Activated naive CD4-positive, alpha-beta T cell treated with anti-CD3 and anti-CD28 coated beads for 36 hours (primary cell): ENCODE results near the gene ZNF444. TPM values are rescaled to one million over a fixed set of nuclear protein-coding genes. Genes with fewer than 3 reads are reported as not detected.
"Not testable (repeated sequence)": the region's sequence is repeated elsewhere in the genome, so short reads cannot be mapped to it uniquely, and the experiment has no call there.

ENCODE experiments used
- CTCF ChIA-PET: fragments of 350-600 bp; sonication (Branson Sonifier 250); formaldehyde crosslinking; loops from one replicate; lab custom pipeline; 2021; ENCODE audit warnings: antibody characterized with exemption; lab: Charles Lee
- DNase-seq: peaks from one replicate; pipeline ENCODE4 v3.0.0-alpha.2; 2020
- H3K27ac Mint-ChIP-seq: one replicate; pipeline ENCODE4 v1.8.0; 2021; ENCODE audit warnings: mild to moderate bottlenecking, mixed read lengths
- H3K27me3 Mint-ChIP-seq: one replicate; pipeline ENCODE4 v1.8.0; 2021; ENCODE audit warnings: low read depth, mixed read lengths
- H3K36me3 Mint-ChIP-seq: one replicate; pipeline ENCODE4 v1.8.0; 2021; ENCODE audit warnings: low read depth, mixed read lengths
- H3K4me1 Mint-ChIP-seq: one replicate; pipeline ENCODE4 v1.8.0; 2021; ENCODE audit warnings: low read depth, mixed read lengths
- H3K4me3 Mint-ChIP-seq: one replicate; pipeline ENCODE4 v1.8.0; 2021; ENCODE audit warnings: mild to moderate bottlenecking, moderate library complexity, mixed read lengths
- H3K9me3 Mint-ChIP-seq: one replicate; pipeline ENCODE4 v1.8.0; 2021; ENCODE audit warnings: mixed read lengths
- intact Hi-C: fragments of 100-400 bp; cut with micrococcal nuclease; formaldehyde crosslinking; loops from one replicate; pipeline ENCODE4 v1.15.1; 2023
- total RNA-seq, 2 experiments: library from RNA; stranded (reverse); gene quantifications; one replicate each; pipeline ENCODE4 v1.2.3, GENCODE V29; 2021

The ZNF444 gene
- total RNA-seq, 2 experiments from 2014 or later: 17.8 to 21.4 TPM

DNA sequence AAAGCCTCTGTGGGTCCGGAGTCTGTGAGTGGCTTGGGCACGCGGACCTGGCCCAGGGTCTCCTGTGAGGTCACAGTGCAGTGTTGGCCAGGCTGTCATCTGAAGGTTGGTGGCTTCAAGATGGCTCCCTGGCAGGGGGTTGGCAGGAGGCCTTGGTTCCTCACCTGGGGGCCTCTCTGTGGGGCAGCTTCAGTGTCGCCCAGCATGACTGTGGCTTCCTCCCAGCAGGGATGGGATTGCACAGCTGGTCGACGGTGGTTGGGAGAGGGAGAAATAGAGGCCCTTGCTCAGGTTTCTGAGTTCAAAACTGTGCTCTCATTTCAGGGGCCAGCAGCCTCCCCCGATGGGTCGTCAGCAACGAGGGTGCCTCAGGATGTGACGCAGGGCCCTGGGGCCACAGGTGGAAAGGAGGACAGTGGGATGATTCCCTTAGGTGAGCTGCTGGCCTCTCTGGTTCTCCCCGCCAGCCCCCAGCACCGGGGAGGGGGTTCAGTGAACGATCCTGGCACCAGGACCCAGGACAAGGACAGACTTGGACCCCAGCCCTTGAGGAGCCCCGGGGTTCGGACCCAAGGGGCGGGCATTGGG lies 17.2 kb downstream of the ZNF444 start:
- no peaks in the 10 kb centered on the region for H3K9me3 Mint-ChIP-seq
- no peaks in the 10 kb centered on the region for H3K27me3 Mint-ChIP-seq
- intact Hi-C loops: no loop called here
- no peak for DNase-seq
- peaks cover 10% of the 10 kb centered on the region for H3K4me1 Mint-ChIP-seq
- CTCF ChIA-PET: no interaction called here
- peaks cover 27% of the 10 kb centered on the region for H3K36me3 Mint-ChIP-seq
- no peak overlapping the region for H3K27ac Mint-ChIP-seq
- H3K4me3 Mint-ChIP-seq: no peak overlapping the region

DNA sequence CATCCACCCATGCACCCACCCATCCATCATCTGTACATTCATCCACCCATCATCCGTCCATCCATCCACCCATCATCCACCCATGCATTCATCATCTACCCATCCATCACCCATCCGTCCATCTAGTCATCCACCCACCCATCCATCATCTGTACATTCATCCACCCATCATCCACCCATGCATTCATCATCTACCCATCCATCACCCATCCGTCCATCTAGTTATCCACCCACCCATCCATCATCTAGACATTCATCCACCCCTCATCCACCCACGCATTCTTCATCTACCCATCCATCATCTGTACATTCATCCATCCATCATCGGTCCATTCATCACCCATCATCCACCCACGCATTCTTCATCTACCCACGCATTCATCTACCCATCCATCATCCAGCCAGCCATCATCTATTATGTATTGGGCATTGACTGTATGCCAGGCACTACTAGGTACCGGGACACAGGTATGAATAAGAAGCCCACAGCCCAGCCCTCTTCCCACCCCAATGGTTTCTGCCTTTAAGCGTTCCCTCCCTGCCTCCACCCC lies 18.0 kb downstream of the ZNF444 start:
- peaks cover 8% of the 10 kb centered on the region for H3K4me1 Mint-ChIP-seq
- no peak overlapping the region for H3K4me3 Mint-ChIP-seq
- H3K36me3 Mint-ChIP-seq: peaks cover 21% of the 10 kb centered on the region
- CTCF ChIA-PET: no interaction called here
- no peak overlapping the region for H3K27ac Mint-ChIP-seq
- H3K9me3 Mint-ChIP-seq: no peaks in the 10 kb centered on the region
- no peak for DNase-seq
- intact Hi-C loops: no loop called here
- no peaks in the 10 kb centered on the region for H3K27me3 Mint-ChIP-seq

DNA sequence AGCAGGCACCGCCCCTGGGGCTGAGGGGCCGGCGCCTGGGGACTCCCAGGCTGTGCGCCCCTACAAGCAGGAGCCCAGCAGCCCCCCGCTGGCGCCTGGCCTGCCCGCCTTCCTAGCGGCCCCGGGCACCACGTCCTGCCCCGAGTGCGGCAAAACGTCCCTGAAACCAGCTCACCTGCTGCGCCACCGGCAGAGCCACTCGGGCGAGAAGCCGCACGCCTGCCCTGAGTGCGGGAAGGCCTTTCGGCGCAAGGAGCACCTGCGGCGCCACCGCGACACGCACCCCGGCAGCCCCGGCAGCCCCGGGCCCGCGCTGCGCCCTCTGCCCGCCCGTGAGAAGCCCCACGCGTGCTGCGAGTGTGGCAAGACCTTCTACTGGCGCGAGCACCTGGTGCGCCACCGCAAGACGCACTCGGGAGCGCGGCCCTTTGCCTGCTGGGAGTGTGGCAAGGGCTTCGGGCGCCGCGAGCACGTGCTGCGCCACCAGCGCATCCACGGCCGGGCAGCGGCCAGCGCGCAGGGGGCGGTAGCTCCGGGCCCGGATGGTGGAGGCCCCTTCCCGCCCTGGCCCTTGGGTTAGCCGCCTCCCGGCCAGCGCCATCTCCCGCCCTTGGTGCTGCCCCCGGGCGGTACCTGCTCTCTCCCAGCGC lies 18.7 kb downstream of the ZNF444 start:
- peaks cover 8% of the 10 kb centered on the region for H3K4me1 Mint-ChIP-seq
- peaks cover 1% of the 10 kb centered on the region for H3K27me3 Mint-ChIP-seq
- DNase-seq: no peak
- H3K36me3 Mint-ChIP-seq: peaks cover 21% of the 10 kb centered on the region
- CTCF ChIA-PET: no interaction called here
- H3K9me3 Mint-ChIP-seq: no peaks in the 10 kb centered on the region
- no peak overlapping the region for H3K4me3 Mint-ChIP-seq
- no peak overlapping the region for H3K27ac Mint-ChIP-seq
- intact Hi-C loops: no loop called here

DNA sequence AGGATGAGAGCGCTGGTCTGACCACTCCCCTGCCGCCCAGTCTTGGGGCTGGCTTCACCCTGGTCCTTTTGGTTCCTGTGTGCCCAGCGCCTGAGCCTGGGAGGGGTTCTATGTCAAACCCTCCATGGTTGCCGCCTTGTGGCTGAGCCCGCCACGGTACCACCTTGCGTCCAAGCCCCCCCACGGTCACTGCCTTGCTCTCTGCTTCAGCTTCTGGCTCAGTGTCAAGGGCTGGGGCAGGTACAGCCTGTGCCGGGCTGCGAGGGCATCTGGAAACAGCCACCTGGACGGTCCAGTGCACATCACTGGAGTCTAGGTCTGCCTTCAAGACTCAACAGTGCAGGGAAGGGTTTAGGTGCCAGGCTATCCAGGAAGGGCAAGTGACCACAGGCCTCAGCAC lies 20.4 kb downstream of the ZNF444 start:
- peak overlapping the region; percentile 65 for H3K27ac Mint-ChIP-seq
- peaks cover 14% of the 10 kb centered on the region for H3K36me3 Mint-ChIP-seq
- peaks cover 3% of the 10 kb centered on the region for H3K27me3 Mint-ChIP-seq
- CTCF ChIA-PET: no interaction called here
- DNase-seq: no peak
- intact Hi-C loops: no loop called here
- H3K4me3 Mint-ChIP-seq: no peak overlapping the region
- peaks cover 8% of the 10 kb centered on the region for H3K4me1 Mint-ChIP-seq
- H3K9me3 Mint-ChIP-seq: no peaks in the 10 kb centered on the region

DNA sequence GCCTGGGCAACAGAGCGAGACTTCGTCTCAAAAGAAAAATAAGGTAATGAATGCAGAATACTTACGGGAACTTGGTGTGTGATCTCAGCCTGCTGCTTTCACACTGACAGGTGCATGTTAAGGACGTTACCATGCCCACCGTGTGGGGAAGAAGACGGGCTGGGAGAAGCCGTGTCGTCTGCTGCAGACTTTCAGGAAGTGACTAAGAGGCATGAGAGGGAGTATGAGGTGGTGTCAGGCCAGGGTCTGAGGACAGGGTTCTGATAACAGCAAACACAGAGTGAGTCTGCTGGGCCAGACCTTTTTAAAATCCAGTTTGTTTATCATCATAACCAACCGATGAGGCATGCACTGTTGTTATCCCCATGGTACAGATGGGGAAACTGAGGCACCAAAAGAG lies 21.2 kb downstream of the ZNF444 start:
- DNase-seq: peak; percentile 74
- intact Hi-C loops: loop anchor here (2.0 kb wide), 1 partner anchor 21 kb away; the partner anchor contains the start of gene ZNF444
- Mint-ChIP-seq H3K27ac (peak overlapping the region; percentile 65), H3K4me1 (peaks cover 8% of the 10 kb centered on the region), H3K9me3 (no peaks in the 10 kb centered on the region), H3K36me3 (peaks cover 14% of the 10 kb centered on the region), H3K4me3 (no peak overlapping the region), H3K27me3 (peaks cover 3% of the 10 kb centered on the region)
- CTCF ChIA-PET: no interaction called here

DNA sequence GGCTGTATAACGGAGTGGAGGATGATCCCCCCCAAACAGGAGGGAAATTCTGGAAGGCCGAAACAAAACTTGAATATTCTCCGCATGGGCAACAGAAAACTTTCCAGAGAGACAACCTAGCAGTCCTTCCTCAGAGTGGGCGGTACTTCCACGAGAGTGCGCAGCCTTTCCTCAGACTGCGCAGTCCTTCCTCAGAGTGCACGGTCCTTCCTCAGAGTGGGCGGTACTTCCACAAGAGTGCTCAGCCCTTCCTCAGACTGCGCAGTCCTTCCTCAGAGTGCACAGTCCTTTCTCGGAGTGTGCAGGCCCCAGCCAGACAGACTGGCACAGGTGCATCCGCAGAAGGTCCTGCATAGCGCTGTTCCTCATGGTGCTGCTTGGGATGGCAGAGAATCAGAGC lies 22.0 kb downstream of the ZNF444 start:
- Mint-ChIP-seq H3K27me3 (peaks cover 3% of the 10 kb centered on the region), H3K27ac (no peak overlapping the region), H3K9me3 (no peaks in the 10 kb centered on the region), H3K4me3 (no peak overlapping the region), H3K4me1 (peaks cover 8% of the 10 kb centered on the region), H3K36me3 (peaks cover 12% of the 10 kb centered on the region)
- CTCF ChIA-PET: interaction anchor here (0.6 kb wide), 1 partner anchor 1605 kb away, joined by 4 read pairs; no protein-coding TSS in a partner anchor
- no peak for DNase-seq
- intact Hi-C loops: loop anchor here (2.0 kb wide), 1 partner anchor 22 kb away; the partner anchor contains the start of gene ZNF444

DNA sequence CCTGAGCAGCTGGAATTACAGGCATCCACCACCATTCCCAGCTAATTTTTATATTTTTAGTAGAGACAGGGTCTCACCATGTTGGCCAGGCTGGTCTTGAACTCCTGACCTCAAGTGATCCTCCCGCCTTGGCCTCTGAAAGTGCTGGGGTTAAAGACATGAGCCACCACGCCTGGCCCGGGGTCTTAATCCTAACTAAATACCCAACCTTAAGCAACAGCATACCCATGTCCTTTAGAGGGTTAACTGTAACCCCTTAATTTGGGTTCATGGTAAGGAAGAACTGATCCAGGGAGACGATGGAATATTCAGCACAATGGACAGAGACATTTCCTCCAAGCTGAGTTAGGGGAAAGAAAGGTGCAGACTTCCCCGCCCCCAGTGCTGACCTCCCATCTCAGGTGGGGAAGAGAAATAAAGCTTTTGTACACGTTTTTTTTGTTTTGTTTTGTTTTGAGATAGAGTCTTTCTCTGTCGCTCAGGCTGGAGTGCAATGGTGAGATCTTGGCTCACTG lies 26.0 kb downstream of the ZNF444 start:
- Mint-ChIP-seq H3K36me3 (peaks cover under 1% of the 10 kb centered on the region), H3K4me1 (peaks cover 8% of the 10 kb centered on the region), H3K27ac (no peak overlapping the region), H3K4me3 (no peak overlapping the region), H3K27me3 (peaks cover 3% of the 10 kb centered on the region), H3K9me3 (no peaks in the 10 kb centered on the region)
- CTCF ChIA-PET: interaction anchor here (2.1 kb wide), 1 partner anchor 86 kb away, joined by 6 read pairs; no protein-coding TSS in a partner anchor
- intact Hi-C loops: no loop called here
- no peak for DNase-seq

DNA sequence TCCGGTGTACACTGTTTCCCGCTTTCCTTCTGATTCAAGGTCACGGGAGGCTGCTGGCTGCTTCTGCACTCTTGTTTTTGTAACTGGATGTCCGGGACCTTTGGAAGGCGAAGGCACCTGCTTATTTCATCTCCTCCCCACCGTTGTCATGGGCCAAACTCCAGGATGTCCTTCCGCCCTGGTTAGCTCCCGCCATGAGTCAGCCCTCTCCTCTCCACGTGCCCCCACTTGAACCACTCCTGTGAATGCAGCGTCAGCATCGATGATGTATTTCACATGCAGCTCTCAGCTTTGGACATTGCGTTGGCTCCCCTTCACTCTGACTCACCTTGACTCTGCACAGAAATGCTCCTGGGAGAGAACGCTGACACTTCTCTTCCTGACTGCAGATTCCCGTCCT lies 29.2 kb downstream of the ZNF444 start:
- no peak for DNase-seq
- CTCF ChIA-PET: interaction anchor here (0.5 to 1.3 kb wide), 3 partner anchors 13 to 94 kb away, joined by 3 to 4 read pairs (median 3); no protein-coding TSS in a partner anchor
- H3K4me1 Mint-ChIP-seq: peaks cover 3% of the 10 kb centered on the region
- H3K27me3 Mint-ChIP-seq: peaks cover 3% of the 10 kb centered on the region
- no peak overlapping the region for H3K4me3 Mint-ChIP-seq
- no peaks in the 10 kb centered on the region for H3K9me3 Mint-ChIP-seq
- intact Hi-C loops: no loop called here
- H3K27ac Mint-ChIP-seq: no peak overlapping the region
- H3K36me3 Mint-ChIP-seq: no peaks in the 10 kb centered on the region

DNA sequence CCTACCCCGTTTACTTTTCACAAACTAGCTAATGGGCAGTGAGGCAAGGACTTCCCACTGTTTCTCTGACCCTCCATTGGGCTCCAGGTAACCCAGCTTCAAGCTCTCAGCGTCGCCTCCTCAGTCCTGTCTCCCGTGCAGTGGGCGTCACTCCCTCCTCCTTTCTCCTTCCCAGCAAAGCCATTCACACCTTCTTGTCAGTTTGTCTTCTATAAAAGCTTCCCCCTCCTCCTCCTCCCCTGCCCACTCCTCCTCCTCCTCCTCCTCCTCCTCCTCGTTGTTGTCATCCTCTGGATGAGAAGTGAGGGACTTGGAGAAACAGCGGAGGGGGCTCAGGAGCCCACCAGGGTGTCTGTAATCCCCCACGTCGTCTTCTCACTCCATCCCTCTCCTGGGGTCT lies 33.0 kb downstream of the ZNF444 start:
- intact Hi-C loops: no loop called here
- H3K4me1 Mint-ChIP-seq: peaks cover 3% of the 10 kb centered on the region
- no peak overlapping the region for H3K27ac Mint-ChIP-seq
- CTCF ChIA-PET: interaction anchor here (1.2 to 3.8 kb wide), 5 partner anchors 78 to 108 kb away, joined by 3 to 16 read pairs (median 6); no protein-coding TSS in a partner anchor
- H3K9me3 Mint-ChIP-seq: no peaks in the 10 kb centered on the region
- H3K4me3 Mint-ChIP-seq: no peak overlapping the region
- DNase-seq: no peak
- H3K36me3 Mint-ChIP-seq: no peaks in the 10 kb centered on the region
- peaks cover 3% of the 10 kb centered on the region for H3K27me3 Mint-ChIP-seq

DNA sequence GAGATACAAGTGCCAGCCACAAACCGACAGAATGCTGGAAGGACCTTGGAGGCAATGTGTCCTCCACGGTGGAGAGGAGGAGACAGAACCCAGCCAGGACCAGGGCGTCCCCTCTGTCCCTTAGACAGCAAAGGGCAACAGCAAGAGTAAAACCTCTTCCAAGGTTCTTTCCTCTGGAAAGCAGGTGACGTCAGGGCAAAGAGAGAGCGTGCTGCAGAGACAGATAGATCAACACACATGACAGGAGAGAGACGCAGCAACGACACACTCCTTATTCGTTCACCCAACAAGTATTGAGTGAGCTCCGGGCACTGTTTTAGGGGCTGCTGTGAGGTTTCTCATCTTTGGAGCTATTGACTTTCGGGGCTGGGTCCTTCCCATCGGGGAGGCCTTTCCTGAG lies 33.5 kb downstream of the ZNF444 start:
- CTCF ChIA-PET: interaction anchor here (1.8 to 3.8 kb wide), 2 partner anchors 77 to 102 kb away, joined by 4 to 16 read pairs; no protein-coding TSS in a partner anchor
- no peak overlapping the region for H3K27ac Mint-ChIP-seq
- H3K9me3 Mint-ChIP-seq: no peaks in the 10 kb centered on the region
- intact Hi-C loops: no loop called here
- H3K36me3 Mint-ChIP-seq: no peaks in the 10 kb centered on the region
- H3K27me3 Mint-ChIP-seq: peaks cover 3% of the 10 kb centered on the region
- DNase-seq: no peak
- H3K4me1 Mint-ChIP-seq: peaks cover 3% of the 10 kb centered on the region
- H3K4me3 Mint-ChIP-seq: no peak overlapping the region

DNA sequence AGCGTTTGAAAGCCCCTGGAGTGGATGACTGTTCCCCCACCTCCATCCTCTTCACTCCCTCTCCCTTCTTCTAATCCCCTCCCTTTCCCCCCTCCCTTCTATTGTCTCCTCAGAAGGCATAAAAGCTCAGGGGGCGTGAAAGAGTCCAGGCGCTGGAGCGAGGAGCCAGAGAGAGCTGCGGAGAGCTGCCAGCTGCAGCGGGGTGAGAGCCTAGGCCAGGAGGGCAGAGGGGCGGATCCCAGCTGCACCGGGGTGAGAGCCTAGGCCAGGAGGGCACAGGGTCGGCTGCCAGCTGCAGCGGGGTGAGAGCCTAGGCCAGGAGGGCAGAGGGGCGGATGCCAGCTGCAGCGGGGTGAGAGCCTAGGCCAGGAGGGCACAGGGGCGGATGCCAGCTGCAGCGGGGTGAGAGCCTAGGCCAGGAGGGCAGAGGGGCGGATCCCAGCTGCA lies 34.8 kb downstream of the ZNF444 start, which contains the start of gene GALP:
Gene GALP, plus strand, starts transcription at position 148 of the 447 bp plus-strand sequence. CDS start 1,101 bp downstream, outside the sequence.
- H3K4me1 Mint-ChIP-seq, intact Hi-C loops, H3K27me3 Mint-ChIP-seq, H3K27ac Mint-ChIP-seq, H3K4me3 Mint-ChIP-seq, DNase-seq, H3K36me3 Mint-ChIP-seq, H3K9me3 Mint-ChIP-seq: not testable (repeated sequence)
- CTCF ChIA-PET: interaction anchor here (0.6 to 0.8 kb wide), 2 partner anchors 35 to 474 kb away, joined by 3 read pairs; no protein-coding TSS in a partner anchor

DNA sequence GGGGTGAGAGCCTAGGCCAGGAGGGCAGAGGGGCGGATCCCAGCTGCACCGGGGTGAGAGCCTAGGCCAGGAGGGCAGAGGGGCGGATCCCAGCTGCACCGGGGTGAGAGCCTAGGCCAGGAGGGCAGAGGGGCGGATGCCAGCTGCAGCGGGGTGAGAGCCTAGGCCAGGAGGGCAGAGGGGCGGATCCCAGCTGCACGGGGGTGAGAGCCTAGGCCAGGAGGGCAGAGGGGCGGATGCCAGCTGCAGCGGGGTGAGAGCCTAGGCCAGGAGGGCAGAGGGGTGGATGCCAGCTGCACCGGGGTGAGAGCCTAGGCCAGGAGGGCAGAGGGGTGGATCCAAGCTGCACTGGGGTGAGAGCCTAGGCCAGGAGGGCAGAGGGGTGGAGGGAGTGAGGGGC lies 35.2 kb downstream of the ZNF444 start:
- H3K27me3 Mint-ChIP-seq, DNase-seq, H3K4me3 Mint-ChIP-seq, H3K27ac Mint-ChIP-seq, H3K4me1 Mint-ChIP-seq, H3K36me3 Mint-ChIP-seq, intact Hi-C loops, H3K9me3 Mint-ChIP-seq: not testable (repeated sequence)
- CTCF ChIA-PET: interaction anchor here (0.6 to 0.8 kb wide), 2 partner anchors 474 to 1136 kb away, joined by 3 read pairs; no protein-coding TSS in a partner anchor
